NCI-H510A (cell line): ENCODE data around the gene ZSWIM4.
"Not testable (repeated sequence)": the region's sequence is repeated elsewhere in the genome, so short reads cannot be mapped to it uniquely, and the experiment has no call there.

Source experiments
- DNase-seq: peaks from one replicate; lab custom pipeline; 2025; lab: John Stamatoyannopoulos, UW

The ZSWIM4 gene

DNA sequence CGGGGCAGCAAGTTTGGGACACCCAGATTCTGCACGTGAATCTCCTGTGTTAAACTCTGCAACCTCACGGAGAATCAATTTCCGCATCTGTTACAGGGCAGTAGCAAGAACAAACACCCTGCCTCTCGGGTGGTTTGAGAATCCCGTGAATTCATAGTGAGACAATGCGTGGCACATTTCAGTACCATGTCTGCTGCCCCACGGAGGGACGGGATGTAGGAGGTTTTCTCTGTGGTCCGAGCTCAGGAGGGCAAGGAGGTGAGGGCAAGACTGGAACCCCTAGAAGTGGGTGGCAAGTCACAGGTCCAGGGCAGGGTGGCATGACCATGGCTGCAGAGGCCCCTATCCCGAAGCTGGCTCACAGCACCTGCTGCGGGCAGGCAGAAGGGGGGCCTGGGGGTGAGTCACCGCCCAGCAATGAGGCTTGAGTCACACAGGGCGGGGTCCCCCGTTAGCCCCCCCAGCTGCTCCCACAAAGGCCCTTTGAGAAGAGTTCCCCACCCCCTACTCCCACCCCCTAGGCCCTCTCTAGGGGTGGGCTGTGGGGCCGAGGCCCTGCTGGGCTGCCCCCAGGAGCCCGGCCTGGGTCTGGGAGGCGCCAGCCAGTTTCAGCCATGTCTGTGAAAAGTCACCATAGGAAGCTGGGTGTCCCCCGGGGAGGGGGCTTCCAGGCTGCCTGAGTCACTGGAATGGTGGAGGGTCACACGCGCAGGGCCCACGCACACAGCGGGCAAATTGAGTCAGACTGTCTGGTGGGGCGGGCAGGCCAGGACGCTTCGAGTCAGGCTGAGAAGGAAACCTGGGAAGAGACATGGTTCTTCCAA is 55.9 kb downstream of the ZSWIM4 start:
- no peak for DNase-seq

DNA sequence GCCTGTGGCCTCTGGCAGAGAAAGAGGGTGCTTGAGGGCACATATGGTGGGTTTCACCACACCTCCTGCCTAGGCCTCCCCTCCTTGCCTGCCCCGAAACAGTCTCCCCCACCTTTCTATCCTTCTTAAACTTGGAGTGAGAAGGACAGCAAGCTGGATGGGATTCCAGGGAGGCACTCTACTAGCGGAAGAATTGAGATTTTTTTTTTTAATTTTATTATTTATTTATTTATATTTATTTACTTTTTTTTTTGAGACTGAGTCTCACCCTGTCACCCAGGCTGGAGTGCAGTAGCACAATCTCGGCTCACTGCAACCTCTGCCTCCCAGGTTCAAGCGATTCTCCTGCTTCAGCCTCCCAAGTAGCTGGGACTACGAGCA is 56.5 kb downstream of the ZSWIM4 start:
- DNase-seq: not testable (repeated sequence)

DNA sequence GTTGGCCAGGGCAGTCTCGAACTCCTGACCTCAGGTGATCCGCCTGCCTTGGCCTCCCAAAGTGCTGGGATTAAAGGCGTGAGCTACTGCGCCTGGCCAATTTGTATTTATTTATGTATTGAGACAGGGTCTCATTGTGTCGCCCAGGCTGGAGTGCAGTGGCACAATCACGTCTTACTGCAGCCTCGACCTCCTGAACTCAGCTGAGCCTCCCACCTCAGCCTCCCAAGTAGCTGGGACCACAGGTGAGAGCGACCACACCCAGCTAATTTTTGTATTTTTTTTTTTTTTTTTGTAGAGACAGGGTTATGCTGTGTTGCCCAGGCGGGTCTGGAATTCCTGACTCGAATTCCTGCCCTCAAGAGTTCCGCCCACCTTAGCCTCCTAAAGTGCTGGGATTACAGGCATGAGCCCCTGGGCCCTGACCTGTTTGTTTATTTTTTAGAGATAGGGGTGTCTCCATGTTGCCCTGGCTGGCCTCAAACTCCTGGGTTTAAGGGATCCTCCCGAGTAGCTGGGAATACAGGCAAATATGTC is 57.0 kb downstream of the ZSWIM4 start:
- DNase-seq: not testable (repeated sequence)

DNA sequence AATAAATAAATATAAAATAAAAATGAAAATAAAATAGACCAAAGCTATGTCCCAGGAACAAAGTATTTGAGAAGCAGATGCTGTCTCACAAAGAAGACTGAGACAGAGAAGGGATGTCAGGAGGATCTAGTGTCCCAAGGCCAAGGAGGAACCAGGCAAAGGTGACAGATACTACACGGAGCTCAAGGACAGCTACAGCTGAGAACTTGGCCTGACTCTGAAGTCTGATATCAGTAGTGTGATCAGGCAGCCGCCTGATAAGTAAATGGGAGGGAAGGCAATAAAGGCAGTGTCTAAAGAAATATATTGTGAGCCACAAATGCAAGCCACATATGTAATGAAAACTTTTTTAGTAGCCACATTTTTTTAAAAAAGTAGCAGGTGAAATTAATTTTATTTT is 61.3 kb downstream of the ZSWIM4 start:
- DNase-seq: no peak

DNA sequence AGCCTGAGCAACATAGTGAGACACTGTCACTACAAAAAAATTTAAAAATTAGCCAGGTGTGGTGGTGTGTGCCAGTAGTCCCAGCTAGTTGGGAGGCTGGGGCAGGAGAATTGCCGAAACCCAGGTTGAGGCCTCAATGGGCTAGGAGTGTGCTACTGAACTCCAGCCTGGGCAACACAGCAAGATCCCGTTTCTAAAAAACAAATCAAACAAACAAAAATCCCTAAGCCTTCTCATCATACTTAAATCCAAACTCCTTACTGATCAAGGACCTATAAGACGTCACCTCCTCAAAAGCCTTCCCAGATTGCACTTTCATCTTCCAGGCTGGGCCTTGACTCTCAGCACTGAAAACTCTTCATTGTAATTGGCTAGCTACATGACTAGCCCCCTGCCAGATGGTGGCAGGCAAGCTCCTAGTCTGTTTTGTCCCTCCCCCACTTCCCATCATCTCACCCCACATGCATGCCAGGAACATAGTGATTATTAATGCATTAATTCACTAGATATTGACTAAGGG is 64.2 kb downstream of the ZSWIM4 start:
- DNase-seq: no peak

DNA sequence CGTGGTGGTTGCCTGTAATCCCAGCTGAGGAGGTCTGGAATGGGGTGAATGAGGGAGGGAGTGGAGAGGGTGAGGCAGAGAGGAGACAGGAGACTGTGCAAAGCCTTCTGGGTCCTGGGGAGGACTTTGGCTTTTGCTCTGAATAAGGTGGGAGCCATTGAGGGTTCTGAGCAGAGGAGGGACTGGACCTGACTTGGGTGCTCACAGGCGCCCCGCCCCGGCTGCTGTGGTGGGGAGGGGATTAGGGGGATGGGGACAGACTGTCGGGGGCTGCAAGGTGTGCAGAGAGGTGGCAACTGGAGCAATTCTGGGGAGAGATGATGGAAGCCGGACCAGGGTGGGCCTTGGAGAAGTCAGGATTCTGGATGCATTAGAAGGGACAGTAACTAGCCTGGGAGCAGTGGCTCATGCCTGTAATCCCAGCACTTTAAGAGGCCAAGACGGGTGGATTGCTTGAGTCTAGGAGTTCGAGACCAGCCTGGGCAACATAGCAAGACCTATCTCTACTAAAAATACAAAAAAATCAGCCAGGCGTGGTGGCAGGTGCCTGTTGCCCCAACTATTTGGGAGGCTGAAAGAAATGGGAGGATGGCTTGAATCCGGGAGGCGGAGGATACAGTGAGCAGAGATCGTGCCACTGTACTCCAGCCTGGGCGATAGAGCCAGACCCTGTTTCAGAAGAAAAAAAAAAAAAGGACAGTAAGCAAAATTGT is 65.6 kb downstream of the ZSWIM4 start:
- DNase-seq: no peak

DNA sequence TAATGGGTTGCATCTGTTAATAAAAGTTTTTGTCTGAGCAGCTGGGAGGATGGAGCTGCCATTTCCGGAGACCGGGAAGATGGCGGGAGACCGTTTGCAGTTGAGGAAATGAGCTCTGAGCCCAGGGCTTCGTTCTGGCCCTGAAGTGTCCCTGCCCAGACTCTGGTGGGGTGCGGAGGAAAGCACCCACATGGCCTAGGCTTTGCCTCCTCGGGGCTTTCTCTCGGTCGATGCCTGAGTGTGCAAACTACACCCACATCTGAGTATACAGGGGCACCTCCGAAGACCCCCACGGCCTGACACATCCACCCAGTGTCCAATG is 66.1 kb downstream of the ZSWIM4 start:
- DNase-seq: no peak

DNA sequence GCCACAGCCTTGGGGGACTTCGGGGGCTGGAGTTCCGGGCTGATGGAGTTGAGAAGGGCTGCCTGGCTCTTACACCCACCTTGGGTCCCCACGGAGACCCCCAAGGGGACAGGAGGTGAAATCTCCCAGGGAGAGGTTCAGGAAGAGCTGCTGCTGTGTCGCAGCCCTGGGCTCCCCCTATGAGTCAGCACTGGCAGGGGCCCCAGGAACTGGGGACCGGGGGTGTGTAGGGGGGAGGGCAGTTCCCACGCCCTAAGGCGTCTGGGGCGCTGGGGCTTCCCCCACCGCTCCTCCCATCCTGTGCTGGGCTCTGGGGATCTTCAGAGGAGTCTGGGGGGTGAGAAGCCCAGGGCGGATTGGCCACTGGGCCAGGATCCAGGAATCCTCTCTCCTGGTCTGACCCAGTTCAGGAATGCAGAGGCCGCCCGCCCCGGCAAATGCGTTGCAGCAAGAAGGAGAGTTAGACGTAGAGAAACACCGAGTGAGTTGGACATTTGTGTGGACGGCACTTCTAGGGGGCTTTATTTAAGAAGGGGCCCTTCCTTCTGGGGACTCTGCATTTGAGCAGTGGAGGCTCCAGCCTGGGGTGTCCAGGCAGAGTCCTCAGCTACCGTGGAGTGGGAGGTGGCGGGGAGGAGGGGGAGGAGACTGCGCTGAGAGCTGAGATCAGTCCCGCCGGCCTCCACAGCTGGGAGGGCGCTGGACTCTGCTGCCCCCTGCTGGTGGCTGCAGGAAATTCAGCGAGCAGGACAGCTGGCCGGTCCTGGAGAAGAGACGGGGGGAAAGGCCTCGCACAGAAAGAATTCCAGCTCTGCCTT is 66.7 kb downstream of the ZSWIM4 start:
- peak; percentile 63 for DNase-seq

DNA sequence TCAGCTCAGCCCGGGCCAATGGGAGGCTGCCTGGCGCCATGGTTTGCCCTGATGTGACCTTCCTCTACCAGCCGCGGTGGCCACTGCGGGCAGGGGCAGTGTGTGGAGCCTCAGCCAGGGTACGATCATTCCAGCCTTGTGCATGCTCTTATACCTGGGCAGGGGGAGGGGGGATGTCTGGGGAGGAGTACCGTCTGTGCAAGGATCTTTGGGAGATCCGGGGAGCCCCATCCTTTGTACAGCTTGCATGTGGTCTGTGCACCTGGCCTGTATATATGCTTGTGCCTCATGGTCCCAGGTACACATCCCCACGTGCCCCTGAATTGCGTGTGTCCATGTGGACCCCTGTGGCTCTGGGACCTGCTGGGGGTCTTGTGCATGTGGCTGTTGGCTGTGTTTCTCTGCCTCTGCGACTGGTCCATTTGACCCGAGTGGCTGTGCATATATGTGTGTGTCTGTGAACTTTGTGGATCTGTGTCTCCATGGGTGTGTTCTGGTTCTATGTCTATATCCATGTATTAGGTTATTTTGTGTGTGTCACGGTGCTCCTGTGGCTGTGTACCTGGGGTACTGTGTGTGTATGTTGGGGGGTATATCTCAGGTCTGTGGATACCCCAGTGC is 68.9 kb downstream of the ZSWIM4 start:
- no peak for DNase-seq

DNA sequence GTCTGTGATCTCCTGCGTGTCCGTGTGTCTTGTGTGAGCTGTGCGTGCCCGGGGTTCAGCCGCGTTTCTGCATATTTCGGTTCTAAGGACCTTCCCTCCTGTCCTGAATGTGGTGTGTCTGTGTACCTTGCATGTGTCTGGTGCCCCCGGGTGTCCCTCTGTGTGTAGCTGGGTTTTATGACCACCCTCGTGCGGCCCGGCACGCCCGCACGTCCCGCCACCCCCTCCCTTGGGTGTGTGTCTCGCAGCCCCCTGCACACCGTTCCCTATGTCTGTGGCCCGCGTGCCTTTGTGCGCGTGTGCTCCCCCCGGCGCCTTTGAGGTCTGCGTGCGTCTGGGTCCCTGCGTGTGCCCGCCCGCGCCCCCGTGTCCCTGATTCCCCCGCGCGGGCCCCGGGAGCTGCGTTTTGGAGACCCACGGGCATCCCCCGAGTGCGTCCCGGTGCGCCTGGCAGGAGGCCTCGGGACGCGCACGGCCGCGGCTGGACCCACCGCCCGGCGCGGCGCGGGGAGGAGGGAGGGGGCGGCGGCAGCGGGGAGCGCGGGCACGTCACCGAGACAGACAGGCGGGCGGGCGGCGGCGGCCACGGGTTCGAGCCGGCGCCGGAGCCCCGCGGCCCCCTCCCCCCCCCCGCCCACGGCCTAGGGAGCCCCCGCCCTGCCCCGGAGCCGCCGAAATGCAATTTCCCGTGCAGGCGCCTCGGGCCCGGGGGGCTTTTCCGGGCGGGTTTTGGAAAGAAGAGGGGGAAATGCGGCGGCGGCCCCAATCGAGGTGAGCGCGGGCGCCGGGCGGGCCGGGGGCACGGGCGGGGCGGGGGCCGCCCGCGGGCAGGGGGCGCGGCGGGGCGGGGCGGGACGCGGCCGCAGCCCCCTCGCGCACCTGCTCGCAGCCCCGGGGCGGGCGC is 69.7 kb downstream of the ZSWIM4 start:
- DNase-seq: no peak

DNA sequence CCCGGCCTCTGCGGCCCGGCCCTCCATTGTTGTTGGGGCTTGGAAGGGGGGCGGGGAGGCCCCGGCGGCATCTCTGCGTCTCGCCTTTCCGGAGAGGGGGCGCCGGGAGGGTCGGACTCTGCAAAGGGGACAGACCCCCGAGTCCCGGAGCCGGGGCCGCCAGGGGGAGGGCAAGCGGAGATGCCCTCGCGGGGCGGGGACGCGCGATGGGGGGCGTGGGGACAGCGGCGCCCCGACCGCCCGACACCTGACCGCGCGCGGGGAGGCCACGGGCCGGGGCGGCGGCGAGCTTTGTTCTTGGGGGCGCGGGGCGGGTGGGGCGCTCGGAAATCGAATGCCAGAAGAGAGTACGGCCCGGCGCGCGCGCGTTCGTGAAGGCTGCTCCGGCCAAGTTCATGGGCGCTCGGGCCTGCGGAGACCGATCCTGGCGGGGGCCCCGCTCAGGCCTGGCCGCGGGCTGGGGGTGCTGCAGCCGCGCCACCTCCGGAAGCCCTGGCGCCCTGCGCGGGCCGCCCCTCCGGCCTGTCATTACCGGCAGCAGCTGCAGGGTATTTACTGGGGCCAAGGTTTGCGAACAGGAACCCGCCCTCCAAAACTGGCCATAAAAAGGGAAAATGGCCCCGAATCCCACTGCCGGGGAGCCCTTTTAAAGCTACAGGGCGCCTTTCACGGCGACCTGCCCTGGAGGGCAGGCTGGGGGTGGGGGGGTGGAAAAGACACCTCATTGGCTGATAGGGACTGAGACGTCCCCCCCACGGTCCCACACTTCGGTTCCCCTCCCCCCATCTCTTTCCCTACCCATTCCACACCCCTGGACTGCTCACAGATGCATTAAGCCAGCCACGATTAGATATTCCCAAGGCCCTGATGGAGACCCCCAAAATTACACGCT is 70.6 kb downstream of the ZSWIM4 start:
- no peak for DNase-seq

DNA sequence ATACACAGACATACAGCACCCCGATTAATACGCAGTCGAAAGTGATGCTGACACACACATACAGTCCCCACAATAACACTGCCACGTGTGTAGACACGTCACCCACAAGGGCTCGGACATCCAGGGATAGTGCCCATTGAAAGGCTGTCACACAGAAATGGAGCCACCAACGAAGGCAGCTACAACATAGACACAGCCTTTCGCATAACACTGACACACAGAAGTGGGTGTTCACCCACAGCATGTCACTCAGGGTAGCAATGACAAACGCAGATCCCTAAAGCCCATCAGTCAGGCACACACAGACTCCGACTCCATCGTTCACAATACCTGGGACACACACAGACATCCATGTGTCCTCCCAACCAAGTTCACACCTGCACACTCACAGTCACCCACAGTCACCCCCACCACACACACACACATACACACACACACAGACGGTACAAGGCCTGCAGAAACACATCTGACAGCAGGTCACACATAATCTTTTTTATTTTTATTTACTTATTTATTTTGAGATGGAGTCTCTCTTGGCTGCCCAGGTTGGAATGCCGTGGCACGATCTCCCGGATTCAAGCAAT is 71.3 kb downstream of the ZSWIM4 start:
- no peak for DNase-seq

DNA sequence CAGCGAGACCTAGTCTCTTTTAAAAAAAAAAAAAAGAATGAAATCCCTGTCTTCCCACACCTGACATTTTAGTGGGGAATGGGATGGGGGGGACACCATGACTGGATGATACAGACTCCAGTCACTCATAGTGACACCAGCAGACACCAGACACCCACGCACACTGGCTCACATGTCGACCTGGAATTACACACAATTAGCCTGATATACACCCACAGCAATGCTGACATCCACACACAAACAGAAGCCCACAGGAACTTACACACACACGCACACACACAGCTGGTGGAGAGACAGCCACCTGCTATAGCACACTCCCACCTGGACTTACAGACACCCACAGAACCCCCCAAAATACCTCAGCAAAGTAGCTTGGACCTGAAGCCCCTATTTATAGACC is 73.4 kb downstream of the ZSWIM4 start:
- no peak for DNase-seq

DNA sequence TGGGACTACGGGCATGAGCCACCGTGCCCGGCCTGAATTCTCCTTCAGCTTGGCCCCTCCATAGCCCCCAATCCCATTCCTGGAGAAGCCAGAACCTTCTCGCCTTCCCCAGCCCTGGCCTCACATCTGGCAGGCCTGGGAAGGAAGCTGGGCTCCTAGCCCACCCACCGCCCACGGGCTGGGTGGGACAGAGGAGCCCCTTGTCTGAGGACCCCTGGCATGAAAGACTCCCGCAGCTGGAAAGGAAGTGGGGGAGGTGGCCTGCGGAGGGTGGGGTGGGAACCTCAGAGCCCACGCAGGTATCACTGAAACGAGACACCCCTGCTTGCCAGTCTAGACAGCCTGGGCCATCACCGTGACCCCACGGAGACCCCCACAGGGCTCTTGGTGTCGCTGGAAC is 74.0 kb downstream of the ZSWIM4 start:
- DNase-seq: no peak

DNA sequence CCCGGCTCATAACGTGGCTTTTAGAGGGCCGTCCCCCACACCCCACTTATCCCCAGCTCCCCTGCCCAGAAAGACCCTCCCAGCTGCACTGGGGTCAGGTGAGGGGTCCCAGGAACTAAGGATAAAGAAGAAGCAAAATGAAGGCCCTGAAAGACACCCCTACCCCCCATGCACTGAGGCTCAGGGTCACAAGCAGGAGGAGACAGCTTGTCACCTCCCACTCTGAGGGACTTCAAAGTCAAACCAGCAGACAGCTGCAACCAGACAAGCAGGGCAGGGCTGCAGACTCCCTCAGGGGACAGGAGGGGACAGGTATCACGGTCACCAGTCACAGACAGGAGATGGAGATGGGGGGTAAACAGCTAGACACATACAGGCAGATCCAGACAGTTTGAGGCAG is 75.6 kb downstream of the ZSWIM4 start:
- DNase-seq: no peak

DNA sequence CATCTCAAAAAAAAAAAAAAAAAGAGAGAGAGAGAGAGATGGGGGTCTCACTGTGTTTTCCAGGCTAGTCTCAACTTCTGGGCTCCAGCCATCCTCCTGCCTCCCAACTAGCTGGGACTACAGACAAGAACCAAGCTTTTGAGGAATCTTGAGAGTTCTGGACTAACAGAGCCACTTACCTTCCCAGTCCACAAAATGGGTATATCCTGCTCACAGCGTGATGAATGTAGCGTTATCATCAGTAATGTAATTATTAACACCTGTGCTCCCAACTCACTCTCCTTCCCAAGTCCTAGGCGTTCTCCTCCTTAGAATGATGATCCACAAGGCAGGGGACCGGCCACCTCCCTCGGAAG is 77.1 kb downstream of the ZSWIM4 start:
- DNase-seq: no peak

DNA sequence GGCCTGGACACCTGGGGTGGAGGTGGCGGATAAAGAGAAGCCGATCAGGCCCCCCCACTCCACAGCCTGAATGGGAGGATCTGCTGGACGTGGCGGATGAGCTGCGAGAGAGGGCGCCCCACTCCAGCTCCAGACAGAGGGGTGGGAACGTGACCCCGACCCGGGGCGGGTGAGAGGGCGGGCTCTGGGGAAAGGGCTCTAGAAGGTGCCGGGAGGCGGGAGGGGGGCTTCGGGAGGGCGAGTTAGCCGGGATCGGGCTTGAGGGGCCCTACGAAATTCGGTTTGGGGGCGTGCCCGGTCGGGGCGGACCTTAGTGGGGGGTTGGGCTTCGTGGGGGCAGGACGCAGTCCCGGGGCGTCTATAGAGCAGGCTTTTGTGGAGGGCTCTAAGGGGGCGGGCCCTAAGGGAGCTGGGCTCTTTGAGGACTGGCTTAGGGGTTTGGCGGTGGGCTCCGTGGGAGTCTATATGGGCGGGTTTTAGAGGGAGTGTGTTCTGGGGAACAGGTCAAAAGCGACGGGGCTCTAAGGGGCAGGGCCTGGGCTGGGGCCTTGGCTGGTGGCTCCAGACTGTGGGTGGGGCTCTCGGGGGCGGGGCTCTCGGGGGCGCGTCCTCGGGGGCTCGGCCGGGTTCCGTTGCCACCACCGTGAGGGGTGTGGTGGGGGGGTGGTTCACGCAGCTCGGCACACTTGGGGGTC is 77.6 kb downstream of the ZSWIM4 start:
- no peak for DNase-seq

DNA sequence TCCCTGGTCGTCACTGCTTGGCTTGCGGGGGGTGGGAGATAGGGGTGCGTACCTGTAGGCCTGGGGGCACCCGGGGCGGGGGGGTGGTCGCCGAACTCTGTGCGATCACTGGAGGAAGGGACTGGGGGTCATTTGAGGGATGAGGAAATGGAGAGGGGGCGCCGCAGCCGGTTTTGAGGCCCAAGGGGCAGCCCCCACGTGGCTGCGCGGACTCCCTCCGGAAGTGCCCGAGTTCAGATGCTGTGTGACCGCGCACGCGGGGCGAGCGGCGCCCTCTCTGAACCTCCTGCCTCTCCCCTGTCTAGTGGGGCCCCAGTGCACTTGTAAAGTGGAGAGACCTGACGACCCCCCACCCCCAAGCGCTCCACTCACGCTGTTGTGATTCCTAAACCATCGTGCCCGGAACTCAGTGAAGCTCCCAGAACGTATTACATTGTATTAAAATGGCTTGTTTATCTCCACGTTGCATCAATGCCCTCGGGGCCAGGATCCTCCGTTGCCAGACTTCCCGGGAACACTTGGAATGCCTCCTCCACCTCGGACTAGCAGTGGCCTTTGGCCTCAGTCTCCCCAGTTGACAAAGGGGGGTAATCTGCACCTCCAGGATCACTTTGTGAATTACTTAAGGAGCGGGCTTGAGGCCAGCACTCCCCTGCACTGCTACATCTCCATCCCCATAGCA is 78.7 kb downstream of the ZSWIM4 start:
- no peak for DNase-seq
